ENCODE measurements around the gene FBXL16.
A peak's percentile ranks its signal among the peaks of the same experiment; 100 is the strongest.

The FBXL16 gene

DNA sequence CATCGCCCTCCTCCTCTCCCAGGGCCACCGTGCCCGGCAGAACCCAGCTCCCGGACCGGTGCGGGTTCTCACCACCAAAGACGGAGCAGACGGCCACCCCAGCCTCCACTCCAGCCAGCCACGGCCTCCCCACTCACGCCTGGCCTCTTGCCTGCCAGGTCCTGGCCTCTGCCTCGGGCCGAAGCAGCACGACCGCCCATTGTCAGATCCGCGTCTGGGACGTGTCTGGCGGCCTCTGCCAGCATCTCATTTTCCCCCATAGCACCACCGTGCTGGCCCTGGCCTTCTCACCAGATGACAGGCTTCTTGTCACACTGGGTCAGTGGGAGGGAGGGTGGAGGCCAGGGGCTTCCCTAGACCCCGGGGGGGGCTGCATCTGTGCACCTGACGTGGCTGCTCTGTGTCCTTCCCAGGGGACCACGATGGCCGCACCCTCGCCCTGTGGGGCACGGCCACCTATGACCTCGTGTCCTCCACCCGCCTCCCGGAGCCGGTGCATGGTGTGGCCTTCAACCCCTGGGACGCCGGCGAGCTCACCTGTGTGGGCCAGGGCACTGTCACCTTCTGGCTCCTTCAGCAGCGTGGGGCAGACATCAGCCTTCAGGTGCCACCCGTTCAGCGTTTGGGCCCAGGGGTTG is 44.3 kb downstream of the FBXL16 start:
- ChIA-PET POLR2A (ENCODE audit: low non-redundant PET) (no interaction called here), CTCF (interaction anchor here (0.6 to 1.5 kb wide), 7 partner anchors 13 to 106 kb away, joined by 3 to 9 read pairs (median 4); partner anchors contain the start of gene STUB1)
- no peak for DNase-seq (ENCODE audit: low spot score)
- peak overlapping the region; percentile 75 for H3K27ac ChIP-seq
- TF ChIP-seq, protein P1, sequence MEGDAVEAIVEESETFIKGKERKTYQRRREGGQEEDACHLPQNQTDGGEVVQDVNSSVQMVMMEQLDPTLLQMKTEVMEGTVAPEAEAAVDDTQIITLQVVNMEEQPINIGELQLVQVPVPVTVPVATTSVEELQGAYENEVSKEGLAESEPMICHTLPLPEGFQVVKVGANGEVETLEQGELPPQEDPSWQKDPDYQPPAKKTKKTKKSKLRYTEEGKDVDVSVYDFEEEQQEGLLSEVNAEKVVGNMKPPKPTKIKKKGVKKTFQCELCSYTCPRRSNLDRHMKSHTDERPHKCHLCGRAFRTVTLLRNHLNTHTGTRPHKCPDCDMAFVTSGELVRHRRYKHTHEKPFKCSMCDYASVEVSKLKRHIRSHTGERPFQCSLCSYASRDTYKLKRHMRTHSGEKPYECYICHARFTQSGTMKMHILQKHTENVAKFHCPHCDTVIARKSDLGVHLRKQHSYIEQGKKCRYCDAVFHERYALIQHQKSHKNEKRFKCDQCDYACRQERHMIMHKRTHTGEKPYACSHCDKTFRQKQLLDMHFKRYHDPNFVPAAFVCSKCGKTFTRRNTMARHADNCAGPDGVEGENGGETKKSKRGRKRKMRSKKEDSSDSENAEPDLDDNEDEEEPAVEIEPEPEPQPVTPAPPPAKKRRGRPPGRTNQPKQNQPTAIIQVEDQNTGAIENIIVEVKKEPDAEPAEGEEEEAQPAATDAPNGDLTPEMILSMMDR (conservative IDR thresholded peaks at IDR 0.05; ENCODE audit: low read depth) = no peak

DNA sequence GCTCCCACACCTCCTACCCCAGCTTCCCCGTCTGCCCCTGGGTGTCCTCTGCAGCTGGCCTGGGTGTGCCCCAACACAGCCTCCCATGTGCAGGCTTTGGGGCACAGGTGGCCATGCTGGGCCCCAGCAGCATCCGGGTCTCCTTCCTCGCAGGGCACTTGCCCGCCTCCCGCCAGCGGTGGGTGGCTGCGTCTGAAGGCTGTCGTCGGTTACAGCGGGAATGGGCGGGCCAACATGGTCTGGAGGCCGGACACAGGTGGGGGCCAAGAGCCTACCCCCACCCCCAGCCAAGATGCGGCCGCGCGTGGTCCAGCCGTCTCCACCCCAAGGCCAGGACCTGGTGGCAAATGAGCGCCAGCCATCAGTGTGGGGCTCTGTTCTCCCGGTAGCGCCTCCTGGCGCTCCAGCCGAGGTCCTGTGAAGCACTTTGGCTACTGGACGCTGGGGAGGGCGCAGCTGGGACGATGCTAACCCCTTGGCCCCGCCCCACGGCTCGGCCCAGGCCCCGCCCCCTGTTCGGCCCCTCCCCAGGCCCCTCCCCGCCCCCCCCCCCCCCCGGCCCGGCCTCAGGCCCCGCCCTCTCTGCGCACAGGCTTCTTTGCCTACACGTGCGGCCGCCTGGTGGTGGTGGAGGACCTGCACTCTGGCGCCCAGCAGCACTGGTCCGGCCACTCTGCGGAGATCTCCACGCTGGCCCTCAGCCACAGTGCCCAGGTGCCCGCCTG is 45.0 kb downstream of the FBXL16 start:
- H3K27ac ChIP-seq = peak overlapping the region; percentile 75
- TF ChIP-seq, protein P1 (conservative IDR thresholded peaks at IDR 0.05; ENCODE audit: low read depth) = peak; percentile 42
- CTCF ChIA-PET = interaction anchor here (0.6 to 1.5 kb wide), 7 partner anchors 13 to 105 kb away, joined by 3 to 9 read pairs (median 4); partner anchors contain the start of gene STUB1
- peak; percentile 87 for DNase-seq (ENCODE audit: low spot score)
- POLR2A ChIA-PET (ENCODE audit: low non-redundant PET) = no interaction called here

- ChIA-PET POLR2A (ENCODE audit: low non-redundant PET) (no interaction called here), CTCF (interaction anchor here (1.0 to 1.5 kb wide), 2 partner anchors 12 to 70 kb away, joined by 3 to 9 read pairs; no protein-coding TSS in a partner anchor)
- TF ChIP-seq, protein P1 (conservative IDR thresholded peaks at IDR 0.05; ENCODE audit: low read depth) = no peak
- DNase-seq (ENCODE audit: low spot score) = no peak
- H3K27ac ChIP-seq = peak overlapping the region; percentile 75
Observed at GRCh38 chr16:660132-660458, 45.5 kb downstream of the FBXL16 start.

- ChIA-PET POLR2A (ENCODE audit: low non-redundant PET) (no interaction called here), CTCF (interaction anchor here (0.6 to 1.5 kb wide), 4 partner anchors 9 to 67 kb away, joined by 3 to 9 read pairs (median 4); no protein-coding TSS in a partner anchor)
- no peak for DNase-seq (ENCODE audit: low spot score)
- TF ChIP-seq, protein P1 (conservative IDR thresholded peaks at IDR 0.05; ENCODE audit: low read depth) = no peak
- H3K27ac ChIP-seq = peak overlapping the region; percentile 75
Observed at GRCh38 chr16:659618-660017, 46.0 kb downstream of the FBXL16 start.

- TF ChIP-seq, protein P1 (conservative IDR thresholded peaks at IDR 0.05; ENCODE audit: low read depth) = no peak
- ChIA-PET CTCF (interaction anchor here (0.6 to 1.2 kb wide), 3 partner anchors 9 to 66 kb away, joined by 3 to 4 read pairs (median 3); no protein-coding TSS in a partner anchor), POLR2A (ENCODE audit: low non-redundant PET) (no interaction called here)
- no peak for DNase-seq (ENCODE audit: low spot score)
- H3K27ac ChIP-seq = peak overlapping the region; percentile 75
Observed at GRCh38 chr16:658679-659571, 46.7 kb downstream of the FBXL16 start.

- H3K27ac ChIP-seq = no peak overlapping the region
- TF ChIP-seq, protein P1 (conservative IDR thresholded peaks at IDR 0.05; ENCODE audit: low read depth) = no peak
- DNase-seq (ENCODE audit: low spot score) = no peak
- POLR2A ChIA-PET (ENCODE audit: low non-redundant PET) = no interaction called here
- CTCF ChIA-PET = interaction anchor here (1.2 to 1.9 kb wide), 2 partner anchors 10 kb away, joined by 6 to 10 read pairs; no protein-coding TSS in a partner anchor
Observed at GRCh38 chr16:657487-657886, 48.1 kb downstream of the FBXL16 start.
